GM18519 (cell line): ENCODE data around the gene DACH2.

ENCODE experiments used
- ATAC-seq: cut with Tn5 transposase; IDR thresholded peaks from one replicate; pipeline ENCODE4 v1.9.1; 2021; ENCODE audit warnings: mild to moderate bottlenecking, moderate library complexity; ENCODE audit not compliant: unreplicated experiment, low FRiP score

The DACH2 gene

GRCh38 chrX:86295293-86295692 lies 147.0 kb downstream of the DACH2 start:
- no peak for ATAC-seq

DNA sequence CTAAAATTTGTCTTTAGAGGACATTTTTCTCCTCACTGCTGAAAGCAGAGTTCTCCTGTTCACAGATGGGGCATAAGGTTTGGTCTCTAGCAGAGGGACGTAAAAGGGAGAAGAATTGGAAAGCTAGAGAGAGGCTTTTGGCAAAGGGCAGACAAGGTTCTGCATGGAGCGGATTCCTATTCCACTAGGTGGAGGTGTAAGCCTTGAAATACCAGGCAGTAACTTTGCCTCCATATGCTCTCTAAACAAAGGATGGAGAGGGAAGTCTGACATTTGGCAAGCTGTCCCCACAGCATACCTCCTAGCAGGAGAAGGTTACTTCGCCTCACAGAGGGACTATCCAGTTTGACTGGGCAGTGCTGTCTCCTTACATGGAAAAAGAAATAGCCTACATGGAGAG lies 174.7 kb downstream of the DACH2 start:
- no peak for ATAC-seq

- no peak for ATAC-seq
Observed at GRCh38 chrX:86329174-86329573, 180.9 kb downstream of the DACH2 start.

DNA sequence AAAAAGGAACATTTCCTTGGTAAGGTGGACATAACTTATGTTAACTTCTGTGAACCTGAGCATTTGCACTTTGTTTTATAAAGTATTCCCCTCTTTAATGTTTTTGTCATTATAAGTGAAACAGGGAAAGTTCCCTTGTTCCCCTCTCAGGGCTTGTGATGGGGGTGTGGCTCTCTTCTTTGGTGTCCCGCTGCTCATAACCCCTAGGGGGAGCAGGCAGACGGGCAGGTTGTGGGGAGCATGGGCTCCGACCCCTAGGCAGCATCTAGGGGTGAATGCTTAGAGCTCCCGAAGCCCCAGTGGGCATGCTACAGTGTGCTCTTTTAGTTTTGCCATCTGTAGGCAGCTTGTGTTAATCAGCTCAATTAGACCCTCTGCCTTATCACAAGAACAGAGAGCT lies 200.4 kb downstream of the DACH2 start:
- ATAC-seq = no peak

DNA sequence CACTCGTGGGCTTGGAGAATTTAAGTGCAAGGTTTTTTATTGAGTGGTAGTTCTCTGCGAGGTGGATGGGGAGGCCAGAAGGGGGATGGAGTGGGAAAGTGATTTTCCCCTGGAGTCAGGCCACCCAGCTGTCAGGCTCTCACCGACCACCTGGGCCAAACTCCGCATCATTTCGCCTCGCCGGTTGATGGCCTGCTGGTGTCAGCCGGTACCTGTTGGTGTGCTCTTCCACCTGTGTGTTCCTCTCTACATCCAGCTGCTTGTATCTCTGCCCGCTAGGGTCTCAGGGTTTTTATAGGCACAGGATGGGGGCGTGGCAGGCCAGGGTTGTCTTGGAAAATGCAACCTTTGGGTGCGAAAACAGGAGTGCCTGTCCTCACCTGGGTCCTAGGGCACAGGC lies 200.9 kb downstream of the DACH2 start:
- ATAC-seq = no peak

GRCh38 chrX:86369847-86370630 lies 221.8 kb downstream of the DACH2 start:
- ATAC-seq = no peak

- ATAC-seq = no peak
Observed at GRCh38 chrX:86370927-86371326, 222.7 kb downstream of the DACH2 start.

DNA sequence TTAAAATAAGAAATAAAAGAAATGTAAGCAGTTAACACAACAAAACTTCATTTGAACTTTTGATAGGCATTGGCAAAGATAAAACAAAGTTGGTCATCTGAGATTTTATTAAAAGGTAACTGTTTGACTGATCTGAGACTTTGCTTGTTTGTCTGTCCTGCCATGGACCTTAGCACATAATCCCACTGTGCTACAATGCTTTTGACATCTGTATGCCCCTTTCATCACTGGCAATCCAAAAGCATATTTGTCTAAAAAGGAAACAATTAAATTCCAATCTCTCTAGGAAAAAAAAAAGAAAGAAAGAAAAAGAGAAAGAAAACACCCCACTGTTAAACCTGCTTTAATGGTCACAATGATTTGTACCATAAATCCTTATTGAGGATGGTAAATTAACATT lies 231.0 kb downstream of the DACH2 start:
- no peak for ATAC-seq

DNA sequence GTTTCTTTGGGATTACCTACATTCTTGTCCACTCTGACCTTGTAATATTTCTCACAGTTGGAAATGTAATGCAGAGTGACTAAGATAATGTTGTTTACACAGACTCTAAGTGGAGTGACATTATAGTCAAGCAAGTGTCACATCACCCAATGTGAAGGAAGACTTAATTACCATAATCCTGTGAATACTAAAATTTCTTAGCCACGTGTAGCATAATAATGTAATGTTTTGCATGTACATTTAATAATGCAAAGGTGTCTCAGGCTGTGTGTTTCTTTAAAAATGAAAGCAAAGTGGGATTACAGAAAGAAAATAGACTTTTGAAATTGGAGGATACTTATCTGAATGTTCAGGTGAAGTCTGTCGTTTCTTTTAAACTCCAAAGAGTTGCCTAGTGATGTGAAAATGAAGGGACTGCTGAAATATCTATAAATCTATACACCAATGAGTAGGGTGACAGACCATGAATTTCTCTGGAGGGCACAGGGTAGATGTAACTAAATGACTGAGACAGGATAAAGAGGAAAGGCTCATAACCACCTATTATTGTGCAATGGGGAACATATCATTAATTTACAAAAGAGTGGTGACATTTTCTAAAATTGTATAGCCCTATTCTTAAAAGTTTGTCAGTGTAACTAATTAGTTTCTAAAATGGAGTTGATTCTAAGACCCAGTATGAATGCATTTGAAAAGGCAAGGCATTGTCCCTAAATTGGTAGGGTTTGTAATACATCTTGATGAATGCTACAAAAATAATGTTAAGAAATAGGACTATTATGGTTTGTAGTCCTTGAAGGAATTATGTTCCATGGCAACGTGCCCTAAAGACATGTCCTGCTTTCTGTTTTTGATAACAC lies 235.7 kb downstream of the DACH2 start:
- no peak for ATAC-seq

GRCh38 chrX:86407371-86407770 lies 259.1 kb downstream of the DACH2 start:
- no peak for ATAC-seq

DNA sequence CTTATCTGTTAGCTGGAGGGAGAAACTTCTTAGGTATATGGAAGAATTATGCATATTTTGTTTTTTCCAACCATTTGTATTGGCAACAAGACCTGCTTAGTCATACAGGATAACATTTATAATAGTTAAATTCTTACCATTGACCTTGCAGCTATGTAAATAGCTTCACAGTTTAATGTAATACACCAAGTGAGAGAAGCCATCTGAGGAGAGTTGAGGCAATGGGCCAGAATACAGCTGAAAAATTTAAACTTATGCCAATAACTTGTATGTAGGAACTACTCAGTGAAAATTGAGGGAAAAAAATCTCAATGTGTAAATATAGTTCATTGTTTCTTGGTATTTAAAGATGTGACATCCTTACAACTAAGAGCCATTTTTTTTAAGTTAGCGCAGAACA lies 273.5 kb downstream of the DACH2 start:
- ATAC-seq = no peak

DNA sequence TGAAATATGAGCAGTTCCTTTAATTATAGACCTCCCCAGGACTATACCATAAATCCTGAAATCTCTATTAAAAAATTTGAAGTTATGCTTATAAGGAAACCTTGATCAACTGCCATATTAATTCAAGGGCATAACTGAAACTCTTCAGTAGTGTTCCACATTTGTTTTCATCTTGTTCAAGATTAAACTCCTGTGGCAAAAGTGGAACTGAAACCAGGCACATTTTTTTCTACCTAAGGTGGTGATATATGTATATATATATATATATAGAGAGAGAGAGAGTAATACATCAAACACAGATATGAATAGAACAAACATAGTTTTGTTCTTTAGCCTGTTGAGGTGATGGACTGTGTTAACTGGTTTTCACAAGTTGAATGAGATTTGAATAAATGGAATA lies 287.9 kb downstream of the DACH2 start:
- ATAC-seq = no peak

DNA sequence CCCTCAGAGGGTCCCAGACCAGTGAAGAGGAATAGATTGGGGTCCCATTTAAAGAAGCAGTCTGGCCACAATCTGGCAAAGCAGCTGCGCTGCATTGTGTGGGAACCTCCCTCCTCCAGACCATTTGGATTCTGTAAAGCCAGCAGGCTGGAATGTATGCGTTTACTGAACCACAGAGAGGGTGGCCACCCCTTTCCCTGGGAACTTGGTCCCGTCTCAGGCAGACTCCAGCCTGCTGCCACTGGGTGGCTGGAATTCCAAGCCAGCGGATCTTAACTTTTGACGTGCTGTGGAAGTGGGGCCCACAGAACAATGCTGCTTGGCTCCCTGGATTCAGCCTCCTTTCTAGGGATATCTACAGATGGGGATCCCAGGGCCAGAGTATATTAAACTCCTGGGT lies 307.2 kb downstream of the DACH2 start:
- ATAC-seq = no peak

DNA sequence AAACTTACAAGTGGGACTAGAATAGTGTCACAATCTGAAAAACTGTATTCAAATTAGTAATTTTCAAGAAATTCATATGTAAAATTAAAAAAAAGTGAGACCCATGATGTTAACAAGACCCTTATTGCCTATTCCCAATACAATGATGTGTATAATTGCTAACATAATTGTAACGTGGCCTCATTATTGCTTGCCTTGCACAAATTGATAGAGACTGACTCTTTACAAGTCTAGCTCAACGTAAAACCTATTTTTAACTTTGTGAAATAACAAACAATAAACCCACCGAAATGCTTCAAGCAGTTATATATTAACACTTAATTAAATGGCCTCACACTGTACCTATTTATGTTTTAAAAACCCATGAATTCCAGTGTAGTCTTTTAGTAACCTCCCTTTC lies 312.5 kb downstream of the DACH2 start:
- no peak for ATAC-seq

GRCh38 chrX:86504297-86504696 lies 356.0 kb downstream of the DACH2 start:
- ATAC-seq = no peak

- ATAC-seq = no peak
Observed at GRCh38 chrX:86507331-86507730, 359.1 kb downstream of the DACH2 start.

GRCh38 chrX:86579777-86580176 lies 431.5 kb downstream of the DACH2 start:
- ATAC-seq = no peak

DNA sequence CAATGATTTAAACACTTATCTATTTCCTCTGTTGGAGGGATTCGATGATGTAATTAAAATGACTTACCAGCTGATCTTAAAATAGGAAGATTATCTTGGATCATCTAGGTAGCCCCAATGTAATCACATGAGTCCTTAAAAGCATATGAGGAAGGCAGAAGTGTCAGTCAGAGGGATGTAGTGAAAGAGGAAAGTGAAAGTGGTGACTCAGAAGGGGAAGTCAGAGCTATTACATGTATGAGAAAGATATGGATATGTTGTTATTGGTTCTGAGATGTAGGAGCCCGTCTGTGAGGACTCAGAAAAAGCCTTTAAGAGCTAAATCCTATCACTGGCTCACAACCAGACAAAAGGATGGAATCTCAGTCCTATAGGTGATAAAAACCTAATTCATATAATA lies 456.4 kb downstream of the DACH2 start:
- no peak for ATAC-seq

DNA sequence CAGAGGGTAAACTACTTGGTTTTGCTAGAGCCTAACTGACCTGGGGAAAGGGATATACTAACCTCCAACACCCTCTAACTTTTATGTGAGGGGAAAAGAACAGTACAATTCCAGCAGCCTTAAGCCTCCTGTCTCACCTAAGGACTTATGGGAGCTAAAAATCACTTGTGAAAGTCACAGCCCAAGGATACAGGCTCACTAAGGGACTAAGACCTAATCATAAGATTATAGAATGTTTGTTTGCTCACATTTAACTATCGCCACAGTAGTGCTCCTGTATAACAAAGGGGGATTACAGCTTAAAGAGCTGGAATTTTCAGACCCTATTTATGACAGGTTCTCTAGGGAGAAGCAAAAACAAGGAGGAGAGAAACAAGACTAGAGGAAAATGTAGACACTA lies 548.7 kb downstream of the DACH2 start:
- ATAC-seq = no peak

GRCh38 chrX:86711531-86712180 lies 563.4 kb downstream of the DACH2 start:
- no peak for ATAC-seq

DNA sequence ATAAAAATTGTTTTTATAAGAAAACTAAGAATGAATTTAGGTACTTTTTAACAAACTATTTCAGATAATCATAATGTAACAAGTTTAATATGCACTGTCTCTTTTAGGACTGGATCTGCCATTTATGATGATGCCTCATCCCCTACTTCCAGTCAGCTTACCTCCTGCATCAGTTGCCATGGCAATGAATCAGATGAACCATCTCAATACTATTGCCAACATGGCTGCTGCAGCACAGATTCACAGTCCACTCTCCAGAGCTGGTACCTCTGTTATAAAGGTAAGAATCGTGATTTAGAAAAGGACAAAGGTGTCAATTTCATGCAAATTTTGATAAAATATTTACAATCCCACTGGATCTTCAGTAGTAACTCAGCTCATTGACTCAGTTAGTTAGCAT lies 566.2 kb downstream of the DACH2 start:
- no peak for ATAC-seq
